H1 (cell line): ENCODE data around the gene PTPRO. TPM values are rescaled to one million over a fixed set of nuclear protein-coding genes. Genes with fewer than 3 reads are reported as not detected.

Experiments
- RAD21 ChIP-seq, 2 experiments: IDR thresholded peaks in 1 of 2; conservative IDR thresholded peaks in 1 of 2; 2 replicates each; pipeline ENCODE4 v1.6.1; 2011; ENCODE audit warnings: low read depth in 2 of 2, low read length in 2 of 2, improper control_type of control experiment in 1 of 2, inconsistent platforms in 1 of 2, mild to moderate bottlenecking in 1 of 2, moderate library complexity in 1 of 2
- RBBP5 ChIP-seq: IDR thresholded peaks from 2 replicates; pipeline ENCODE4 v1.7.1; 2012; ENCODE audit warnings: low read depth, mild to moderate bottlenecking, inconsistent platforms, low read length, moderate library complexity, borderline replicate concordance
- TAF7 ChIP-seq: optimal IDR thresholded peaks from 2 replicates; pipeline ENCODE3; 2011; ENCODE audit warnings: low read depth, mild to moderate bottlenecking, inconsistent platforms, low read length, moderate library complexity, borderline replicate concordance
- polyA plus RNA-seq, 7 experiments: library from polyadenylated mRNA; depleted of rRNA in 3 of 7; stranded (reverse) in 5 of 7; unstranded in 2 of 7; fragments of >200 nt in 5 of 7; fragments of 200-250 nt in 2 of 7; gene quantifications; 1 replicate in 5 of 7; 2 replicates in 1 of 7; 4 replicates in 1 of 7; pipeline versions ENCODE4 v1.2.1 to v1.2.3, GENCODE V29; 2011 to 2013; ENCODE audit warnings: missing spikeins in 2 of 7, mixed read lengths in 2 of 7
- total RNA-seq: library from RNA; stranded (reverse); fragmentation: NEBNext Ultra II Directional; extraction: Animal tissue kit (Norgen Biotek cat#: 25700); gene quantifications from 2 replicates; pipeline ENCODE4 v1.2.1, GENCODE V29; 2021

Gene PTPRO
- total and polyA plus RNA-seq, 2 of the 8 experiments (the other 6 are each of a cell fraction or from before 2014, with no cell fraction given) = 0.73 to 1.7 TPM

DNA sequence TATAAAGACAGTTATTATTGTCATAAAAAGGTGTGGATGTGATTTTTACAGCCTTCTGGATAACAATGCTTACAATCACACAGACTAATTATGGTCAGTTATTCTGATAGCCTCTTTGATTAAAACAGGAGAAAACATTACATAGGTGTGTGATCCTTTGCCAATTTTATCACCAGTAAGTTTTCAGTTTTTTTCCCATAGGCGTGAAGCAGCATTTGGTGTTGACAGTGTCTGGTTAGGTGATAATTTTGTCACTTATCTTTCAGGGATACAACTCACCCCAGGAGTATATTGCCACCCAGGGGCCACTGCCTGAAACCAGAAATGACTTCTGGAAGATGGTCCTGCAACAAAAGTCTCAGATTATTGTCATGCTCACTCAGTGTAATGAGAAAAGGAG lies 258.1 kb downstream of the PTPRO start (continued):
- TF ChIP-seq TAF7 = no peak
- no peak for TF ChIP-seq RAD21 (IDR thresholded peaks at IDR 0.05 in 1 of 2, conservative IDR thresholded peaks at IDR 0.05 in 1 of 2; ENCODE audit: low read depth in 2 of 2, low read length in 2 of 2)
- no peak for TF ChIP-seq RBBP5
